HG03039 (cell line): Measurements from ENCODE around the gene CRAT.
"Not testable (repeated sequence)": the region's sequence is repeated elsewhere in the genome, so short reads cannot be mapped to it uniquely, and the experiment has no call there.

Experiments
- ATAC-seq: cut with Tn5 transposase; IDR thresholded peaks from one replicate; pipeline ENCODE4 v1.9.1; 2021; ENCODE audit warnings: mild to moderate bottlenecking, moderate library complexity; ENCODE audit not compliant: unreplicated experiment

CRAT gene

GRCh38 chr9:129138476-129139232 lies 28.1 kb upstream of the CRAT start:
- ATAC-seq = no peak

- ATAC-seq = no peak
Measured at GRCh38 chr9:129138144-129138462, 27.5 kb upstream of the CRAT start.

GRCh38 chr9:129137292-129138143 lies 26.9 kb upstream of the CRAT start:
- ATAC-seq = no peak

GRCh38 chr9:129136446-129137035 lies 25.9 kb upstream of the CRAT start:
- no peak for ATAC-seq

- ATAC-seq = no peak
Measured at GRCh38 chr9:129135476-129135875, 24.9 kb upstream of the CRAT start.

- no peak for ATAC-seq
Measured at GRCh38 chr9:129133082-129133481, 22.5 kb upstream of the CRAT start.

GRCh38 chr9:129131300-129132145 lies 20.9 kb upstream of the CRAT start:
- ATAC-seq = no peak

GRCh38 chr9:129130791-129131190 lies 20.2 kb upstream of the CRAT start:
- ATAC-seq = no peak

- not testable (repeated sequence) for ATAC-seq
Measured at GRCh38 chr9:129130271-129130670, 19.7 kb upstream of the CRAT start.

GRCh38 chr9:129128689-129129088 lies 18.1 kb upstream of the CRAT start:
- ATAC-seq = no peak

- no peak for ATAC-seq
Measured at GRCh38 chr9:129126749-129127618, 16.4 kb upstream of the CRAT start.

- no peak for ATAC-seq
Measured at GRCh38 chr9:129125478-129125877, 14.9 kb upstream of the CRAT start.

- no peak for ATAC-seq
Measured at GRCh38 chr9:129124506-129125069, 14.0 kb upstream of the CRAT start.

- ATAC-seq = not testable (repeated sequence)
Measured at GRCh38 chr9:129122976-129123375, 12.4 kb upstream of the CRAT start.

GRCh38 chr9:129122133-129122532 lies 11.5 kb upstream of the CRAT start:
- no peak for ATAC-seq

GRCh38 chr9:129121483-129121882 lies 10.9 kb upstream of the CRAT start:
- ATAC-seq = no peak

GRCh38 chr9:129118799-129119198 lies 8.2 kb upstream of the CRAT start:
- no peak for ATAC-seq

GRCh38 chr9:129113645-129114304 lies 3.2 kb upstream of the CRAT start:
- ATAC-seq = no peak

GRCh38 chr9:129112526-129112925 lies 1.9 kb upstream of the CRAT start:
- ATAC-seq = not testable (repeated sequence)
